ENCODE measurements around the gene SPOPL.

DNA sequence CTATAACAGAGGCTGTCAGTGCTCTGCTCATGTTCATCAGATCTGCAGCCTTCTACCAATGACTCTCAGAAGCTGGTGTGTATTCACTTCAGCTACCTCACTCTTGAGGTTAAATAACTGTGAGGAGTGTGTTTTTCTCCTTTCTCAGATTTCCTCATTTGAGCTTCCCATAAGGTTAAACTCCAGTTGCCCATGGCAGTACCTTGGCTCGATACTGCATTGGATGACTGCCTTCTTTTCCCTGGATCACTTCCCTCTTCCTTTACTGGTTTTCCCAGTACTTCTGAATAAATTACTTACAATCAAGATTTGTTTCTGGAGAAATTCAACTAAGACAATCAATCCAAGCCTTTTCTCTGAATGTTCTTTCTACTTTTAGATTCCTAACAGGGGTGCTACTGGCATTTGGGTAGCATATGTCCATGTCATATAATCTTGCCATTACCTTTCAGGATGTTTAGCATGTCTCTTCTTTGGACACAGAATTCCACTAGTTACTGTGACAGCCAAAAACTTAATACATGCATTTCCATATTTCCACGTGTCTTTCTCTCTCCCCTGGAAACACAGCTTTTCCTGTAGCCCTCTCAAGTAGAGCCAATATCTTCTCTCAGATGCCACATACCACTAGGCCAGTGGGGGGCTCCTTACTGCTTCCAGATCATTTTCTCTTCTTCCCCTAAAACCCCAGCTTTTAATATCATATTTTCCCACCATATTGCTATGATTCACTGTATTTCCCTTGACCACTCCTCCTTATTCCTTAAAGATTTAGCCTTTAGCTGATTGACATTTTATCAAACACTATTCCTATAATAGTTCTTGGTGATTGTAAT lies 15.0 kb upstream of the SPOPL start:
- TF ChIP-seq, protein P1, sequence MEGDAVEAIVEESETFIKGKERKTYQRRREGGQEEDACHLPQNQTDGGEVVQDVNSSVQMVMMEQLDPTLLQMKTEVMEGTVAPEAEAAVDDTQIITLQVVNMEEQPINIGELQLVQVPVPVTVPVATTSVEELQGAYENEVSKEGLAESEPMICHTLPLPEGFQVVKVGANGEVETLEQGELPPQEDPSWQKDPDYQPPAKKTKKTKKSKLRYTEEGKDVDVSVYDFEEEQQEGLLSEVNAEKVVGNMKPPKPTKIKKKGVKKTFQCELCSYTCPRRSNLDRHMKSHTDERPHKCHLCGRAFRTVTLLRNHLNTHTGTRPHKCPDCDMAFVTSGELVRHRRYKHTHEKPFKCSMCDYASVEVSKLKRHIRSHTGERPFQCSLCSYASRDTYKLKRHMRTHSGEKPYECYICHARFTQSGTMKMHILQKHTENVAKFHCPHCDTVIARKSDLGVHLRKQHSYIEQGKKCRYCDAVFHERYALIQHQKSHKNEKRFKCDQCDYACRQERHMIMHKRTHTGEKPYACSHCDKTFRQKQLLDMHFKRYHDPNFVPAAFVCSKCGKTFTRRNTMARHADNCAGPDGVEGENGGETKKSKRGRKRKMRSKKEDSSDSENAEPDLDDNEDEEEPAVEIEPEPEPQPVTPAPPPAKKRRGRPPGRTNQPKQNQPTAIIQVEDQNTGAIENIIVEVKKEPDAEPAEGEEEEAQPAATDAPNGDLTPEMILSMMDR (IDR thresholded peaks at IDR 0.05): no peak
- no peak for TF ChIP-seq ZFX (IDR thresholded peaks at IDR 0.05; ENCODE audit: borderline replicate concordance)

Measured in 22Rv1 (cell line).